ENCODE measurements around the gene ZNF281. TPM values are rescaled to one million over a fixed set of nuclear protein-coding genes. Genes with fewer than 3 reads are reported as not detected.
"Not testable (repeated sequence)": the region's sequence is repeated elsewhere in the genome, so short reads cannot be mapped to it uniquely, and the experiment has no call there.

ZNF281 gene
- total RNA-seq, 1 experiment from 2014 or later = 24.3 TPM

DNA sequence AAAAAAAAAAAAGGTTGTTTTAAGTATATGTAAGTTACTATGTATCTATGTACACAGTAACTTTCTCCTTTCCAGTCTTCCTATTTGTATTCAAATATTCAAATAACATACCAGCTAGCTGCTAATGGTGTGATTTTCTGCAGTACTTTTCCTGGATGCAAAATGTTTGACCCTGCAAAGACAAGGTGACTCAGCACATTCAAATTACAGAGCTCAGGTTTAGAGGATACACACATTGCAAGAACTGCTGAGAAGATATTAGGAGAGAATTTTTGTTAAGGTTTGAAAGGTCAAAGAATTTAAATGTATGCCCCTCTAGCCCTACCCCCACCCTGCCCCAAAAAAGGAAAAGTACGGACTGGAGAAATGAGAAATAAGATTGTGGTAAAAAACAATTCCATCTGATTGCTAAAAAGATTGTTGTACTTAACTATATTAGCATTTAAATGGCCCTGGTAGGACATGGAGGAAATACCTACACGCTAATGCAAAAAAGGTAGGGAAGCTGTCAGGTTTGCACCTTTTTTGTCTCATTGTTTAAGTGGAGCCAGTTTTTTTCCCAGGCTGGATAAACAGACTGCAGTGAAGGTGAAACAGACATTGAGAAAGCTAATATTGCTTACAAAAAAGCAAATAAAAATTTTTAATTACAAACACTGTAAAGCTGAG lies 45.6 kb downstream of the ZNF281 start:
- peak; percentile 68 for DNase-seq (ENCODE audit: low read depth)

DNA sequence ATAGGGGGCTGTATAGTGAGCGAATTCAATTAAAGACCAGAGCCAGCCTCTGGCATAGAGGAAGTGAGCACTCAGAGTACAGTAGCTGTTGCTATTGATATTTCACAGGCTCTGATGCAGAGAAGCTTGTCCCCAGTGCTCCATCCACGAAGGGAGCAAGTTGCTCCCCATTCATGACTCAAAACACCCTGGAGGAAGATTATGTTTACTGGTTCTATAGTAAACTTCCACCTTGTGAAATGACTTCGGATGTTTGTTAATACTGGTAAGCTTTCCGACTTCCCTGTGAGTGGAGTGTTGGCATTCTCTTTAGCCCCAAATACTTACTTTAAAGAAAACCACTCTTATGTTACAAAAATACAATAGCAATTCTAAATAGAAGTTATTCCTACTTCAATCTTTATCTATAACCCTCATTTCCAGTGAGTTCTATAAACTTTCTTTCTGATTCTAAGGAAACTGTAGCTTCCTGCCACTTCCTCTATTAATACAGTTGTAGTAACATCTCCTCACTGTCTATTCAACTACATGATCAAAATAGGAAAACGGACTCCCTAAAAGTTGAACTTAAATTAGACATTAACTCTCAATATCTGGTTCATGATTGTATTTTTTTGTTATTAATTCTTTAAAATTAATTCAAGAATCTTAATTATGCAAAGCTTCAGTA lies 46.4 kb downstream of the ZNF281 start:
- peak; percentile 67 for DNase-seq (ENCODE audit: low read depth)

GRCh38 chr1:200362421-200362820 lies 47.4 kb downstream of the ZNF281 start:
- no peak for DNase-seq (ENCODE audit: low read depth)

DNA sequence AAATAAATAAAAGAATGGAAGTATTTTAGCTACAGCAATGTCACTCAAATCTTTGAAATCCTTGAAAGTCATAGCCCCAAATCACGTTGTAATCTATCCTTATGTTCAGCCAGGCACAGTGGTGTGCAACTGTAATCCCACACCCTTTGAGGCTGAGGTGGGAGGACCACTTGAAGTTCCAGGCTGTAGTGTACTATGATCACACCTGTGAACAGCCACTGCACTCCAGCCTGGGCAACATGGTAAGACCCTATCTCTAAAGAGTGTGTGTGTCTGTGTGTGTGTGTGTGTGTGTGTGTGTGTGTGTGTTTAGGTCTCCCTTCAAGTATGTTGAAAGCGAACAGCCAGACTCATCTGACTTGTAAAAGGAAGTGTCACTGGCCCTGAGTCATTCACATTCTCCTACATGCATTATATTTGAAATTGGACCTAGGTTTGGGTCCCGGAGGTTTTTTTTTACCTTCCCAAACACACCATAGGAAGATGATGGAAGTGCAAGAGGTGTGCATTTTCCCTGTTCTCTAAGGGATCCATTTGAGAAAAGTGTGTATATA lies 50.1 kb downstream of the ZNF281 start:
- DNase-seq (ENCODE audit: low read depth) = peak; percentile 59

DNA sequence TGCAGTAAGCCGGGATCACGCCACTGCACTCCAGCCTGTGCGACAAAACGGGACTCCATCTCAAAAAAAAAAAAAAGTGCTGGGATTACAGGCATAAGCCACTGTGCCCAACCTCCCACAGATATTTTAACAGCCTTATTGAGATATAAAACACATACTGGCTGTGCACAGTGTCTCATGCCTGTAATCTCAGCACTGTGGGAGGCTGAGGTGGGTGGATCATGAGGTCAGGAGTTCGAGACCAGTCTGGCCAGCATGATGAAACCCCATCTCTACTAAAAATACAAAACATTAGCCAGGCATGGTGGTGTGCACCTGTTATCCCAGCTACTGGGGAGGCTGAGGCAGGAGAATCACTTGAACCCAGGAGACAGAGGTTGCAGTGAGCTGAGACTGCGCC lies 51.9 kb downstream of the ZNF281 start:
- not testable (repeated sequence) for DNase-seq (ENCODE audit: low read depth)

- no peak for DNase-seq (ENCODE audit: low read depth)
Measured at GRCh38 chr1:200355801-200356200, 54.0 kb downstream of the ZNF281 start.

Other genes starting within 250 kb of the ZNF281 start
- 17.1 and 19.3 TPM in 2 replicates for gene KIF14, start 210.7 kb upstream of the ZNF281 start, total RNA-seq (2014; rRNA removed; shearing (Covaris generic))